ENCODE measurements around the gene EXD3.

Gene EXD3

GRCh38 chr9:137313326-137313936, 109.5 kb downstream of the EXD3 start:
- no peak for DNase-seq

- DNase-seq, result no peak
Observed at GRCh38 chr9:137312852-137313325, 110.1 kb downstream of the EXD3 start.

DNA sequence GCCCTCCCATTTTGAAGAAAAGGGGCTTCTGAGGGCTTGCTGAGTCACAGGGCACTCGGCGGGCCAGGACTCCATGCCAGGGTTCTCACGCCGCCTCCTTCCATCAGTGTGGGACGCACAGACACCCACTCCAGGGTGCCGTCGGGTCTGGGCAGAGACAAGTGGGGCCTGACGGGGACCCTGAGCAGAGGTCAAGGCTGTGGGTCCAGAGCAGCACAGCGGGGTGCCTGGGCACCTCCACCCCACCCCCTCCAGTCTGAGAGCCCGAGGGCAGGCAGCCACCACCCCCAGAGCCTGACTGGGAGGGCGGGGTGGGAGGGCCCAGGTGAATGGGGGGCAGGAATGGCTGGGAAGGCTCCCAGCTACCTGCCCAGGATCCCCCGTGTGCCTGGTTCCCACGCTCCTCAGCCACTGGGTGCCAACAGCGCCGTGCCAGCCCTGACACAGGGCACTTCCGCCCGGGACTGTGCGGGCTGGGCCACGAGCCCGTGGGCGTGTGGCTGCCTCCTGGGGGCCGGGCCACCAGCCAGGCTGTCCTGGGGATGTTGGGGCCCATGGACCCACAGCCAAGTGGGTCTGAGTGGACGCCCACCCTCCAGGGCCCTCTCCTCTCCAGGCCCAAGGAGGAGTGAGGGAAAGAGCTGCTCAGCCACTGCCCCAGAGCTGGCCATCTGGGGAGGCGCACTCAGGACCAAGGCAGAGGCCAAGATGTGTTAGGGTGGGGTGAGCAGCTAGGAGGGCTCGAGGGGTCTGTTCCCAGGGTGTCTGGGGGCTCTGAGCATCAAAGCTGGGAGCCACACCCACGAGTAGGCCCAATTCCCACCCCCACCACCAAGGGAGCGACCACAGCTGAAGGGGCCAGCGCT, 110.7 kb downstream of the EXD3 start:
- DNase-seq, result no peak

DNA sequence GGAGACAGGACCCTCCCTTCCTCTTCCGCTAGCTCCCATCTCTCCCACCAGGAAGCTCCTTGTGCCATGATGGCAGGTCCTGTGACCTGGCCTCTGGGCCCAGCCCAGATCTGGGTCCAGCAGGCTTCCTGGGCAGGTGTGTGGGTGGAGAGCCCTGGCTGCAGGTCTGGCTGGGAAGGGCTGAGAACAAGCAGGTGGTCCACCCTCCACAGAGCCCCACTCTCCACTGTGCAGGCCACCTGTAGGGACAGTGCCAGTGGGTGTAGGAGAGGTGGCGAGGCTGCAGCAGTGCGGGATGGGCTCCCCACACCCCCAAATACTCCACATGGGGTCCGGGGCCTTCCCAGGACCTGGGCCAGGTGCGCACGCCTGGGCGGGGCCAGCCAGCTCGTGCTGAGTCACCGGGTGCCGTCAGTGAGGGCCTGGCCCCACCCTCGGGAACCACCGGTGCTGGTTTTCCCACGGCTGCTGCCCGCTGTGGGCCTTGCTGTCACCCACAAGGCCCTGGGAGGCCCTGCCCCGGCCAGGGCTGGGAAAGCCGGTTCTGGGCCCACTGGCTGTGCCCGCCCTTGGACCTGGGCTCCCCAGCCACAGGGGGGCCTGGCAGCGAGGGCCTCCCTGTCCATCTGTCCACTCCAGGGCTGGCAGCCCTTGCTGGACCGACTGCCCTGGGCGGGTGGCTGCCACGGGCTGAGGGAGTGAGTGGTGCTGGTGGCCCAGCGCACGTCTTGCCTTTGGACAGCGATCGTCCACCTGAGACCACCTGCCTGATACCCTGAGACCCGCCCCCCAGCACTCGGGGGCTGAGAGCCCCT, 111.6 kb downstream of the EXD3 start:
- no peak for DNase-seq

GRCh38 chr9:137310189-137311052, 112.5 kb downstream of the EXD3 start:
- DNase-seq, result no peak

DNA sequence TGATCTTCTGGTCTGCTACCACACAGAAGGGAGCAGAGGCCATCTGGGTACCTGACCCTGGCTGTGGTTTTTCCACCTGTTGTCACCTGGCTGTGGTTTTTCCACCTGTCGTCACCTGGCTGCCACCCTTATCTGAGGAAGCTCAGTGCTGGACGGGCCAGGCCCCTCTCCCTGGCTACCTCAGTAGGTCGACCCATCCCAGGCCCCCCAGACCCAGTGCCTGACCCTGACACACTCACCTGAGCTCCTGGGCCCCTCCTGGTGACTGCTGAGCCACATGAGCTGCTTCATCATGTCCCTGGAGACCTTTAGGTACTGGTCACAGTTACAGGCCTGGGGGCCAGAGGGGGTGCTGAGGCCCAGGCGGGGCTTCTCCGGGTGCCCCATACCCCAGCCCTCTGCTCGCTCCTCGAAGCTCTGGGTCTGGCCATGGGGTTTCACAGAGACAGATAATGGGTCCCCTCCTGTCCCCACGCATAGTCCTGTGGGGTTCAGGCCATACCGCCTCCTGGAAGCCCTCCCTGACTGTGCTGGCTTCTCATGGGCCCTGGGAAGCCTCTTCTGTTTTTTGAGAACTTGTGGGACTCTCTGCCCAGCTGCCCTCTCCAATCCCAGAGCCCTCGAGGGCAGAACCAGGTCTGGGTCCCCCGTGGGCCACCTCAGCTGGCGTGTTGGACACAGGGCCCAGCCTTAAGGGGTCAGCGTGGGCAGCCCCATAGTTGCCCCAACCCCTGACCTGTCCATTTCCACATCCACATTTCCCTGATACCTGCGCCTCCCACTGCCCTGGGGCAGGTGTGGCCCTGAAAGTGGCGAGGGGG, 113.4 kb downstream of the EXD3 start:
- DNase-seq, result no peak

GRCh38 chr9:137308057-137308619, 114.8 kb downstream of the EXD3 start:
- no peak for DNase-seq

DNA sequence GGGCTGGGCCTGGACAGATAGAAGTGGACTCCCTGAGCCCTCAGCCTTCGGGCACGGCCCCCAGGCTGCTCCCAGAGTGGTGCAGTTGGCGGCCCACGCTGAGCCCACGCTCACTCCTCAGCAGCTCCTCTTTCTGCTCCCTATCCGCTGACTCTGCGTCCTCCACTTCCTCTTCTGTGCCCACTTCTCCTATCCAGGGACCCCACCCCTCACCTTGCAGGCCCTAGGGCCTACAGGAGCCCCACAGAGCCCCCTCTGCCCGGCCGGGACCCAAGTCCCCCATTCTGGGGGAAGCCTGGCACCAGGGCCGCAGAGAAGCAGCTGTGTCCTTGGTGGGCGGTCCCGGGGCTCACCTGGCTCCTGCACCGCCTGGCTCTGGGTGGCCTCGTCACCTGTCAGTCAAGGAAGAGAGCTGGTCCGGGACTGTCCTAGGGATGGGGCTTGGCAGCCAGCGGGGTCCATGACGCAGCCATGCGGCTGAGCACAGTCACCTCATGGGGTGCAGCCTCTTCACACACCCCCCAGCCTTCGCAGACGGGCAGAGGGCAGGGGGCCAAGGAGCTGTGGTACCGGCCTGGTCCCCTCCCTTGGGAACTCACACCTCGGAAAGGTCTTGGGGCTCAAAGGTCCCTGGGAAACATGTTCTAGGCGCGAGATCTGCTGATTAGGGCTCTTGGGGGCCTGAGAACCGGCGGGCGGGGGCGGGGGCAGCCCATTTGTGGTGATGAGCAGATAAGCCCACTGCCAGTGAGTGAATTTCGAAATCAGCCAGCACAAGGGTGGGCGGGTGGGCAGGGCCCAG, 115.5 kb downstream of the EXD3 start:
- no peak for DNase-seq

DNA sequence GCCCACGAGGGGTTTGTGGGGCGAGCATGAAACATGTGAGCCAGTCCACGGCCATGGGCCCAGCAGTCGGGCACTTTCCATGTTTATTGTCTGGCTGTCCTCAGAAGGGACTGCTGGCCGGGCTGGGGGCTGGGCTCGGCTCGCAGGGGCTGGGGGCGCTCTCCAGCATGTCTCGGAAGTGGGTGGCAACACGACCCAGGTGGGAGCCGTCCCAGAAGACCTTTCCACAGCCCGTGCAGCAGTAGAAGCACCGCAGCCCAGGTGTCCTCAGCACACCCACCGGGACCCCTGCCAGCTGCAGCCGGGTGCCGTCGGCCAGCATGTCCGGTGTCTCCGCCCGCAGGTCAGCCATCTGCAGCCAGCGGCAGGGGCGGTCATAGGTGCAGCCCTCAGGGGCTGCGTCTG, 116.1 kb downstream of the EXD3 start:
- DNase-seq, result no peak

GRCh38 chr9:137306066-137306849, 116.7 kb downstream of the EXD3 start:
- no peak for DNase-seq

DNA sequence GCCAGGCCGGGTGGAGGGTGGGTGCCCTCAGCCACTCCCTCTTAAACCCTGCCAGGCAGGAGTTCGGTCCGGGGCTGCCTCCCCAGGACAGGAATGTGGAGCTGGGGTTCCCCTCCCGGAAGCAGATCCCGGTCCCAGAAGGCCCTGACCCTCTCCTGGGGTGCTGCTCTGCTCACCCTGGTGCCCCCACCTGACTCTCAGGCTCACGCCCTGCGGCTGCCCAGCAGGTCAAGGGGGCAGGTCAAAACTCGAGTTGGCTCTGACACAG, 117.2 kb downstream of the EXD3 start:
- no peak for DNase-seq

DNA sequence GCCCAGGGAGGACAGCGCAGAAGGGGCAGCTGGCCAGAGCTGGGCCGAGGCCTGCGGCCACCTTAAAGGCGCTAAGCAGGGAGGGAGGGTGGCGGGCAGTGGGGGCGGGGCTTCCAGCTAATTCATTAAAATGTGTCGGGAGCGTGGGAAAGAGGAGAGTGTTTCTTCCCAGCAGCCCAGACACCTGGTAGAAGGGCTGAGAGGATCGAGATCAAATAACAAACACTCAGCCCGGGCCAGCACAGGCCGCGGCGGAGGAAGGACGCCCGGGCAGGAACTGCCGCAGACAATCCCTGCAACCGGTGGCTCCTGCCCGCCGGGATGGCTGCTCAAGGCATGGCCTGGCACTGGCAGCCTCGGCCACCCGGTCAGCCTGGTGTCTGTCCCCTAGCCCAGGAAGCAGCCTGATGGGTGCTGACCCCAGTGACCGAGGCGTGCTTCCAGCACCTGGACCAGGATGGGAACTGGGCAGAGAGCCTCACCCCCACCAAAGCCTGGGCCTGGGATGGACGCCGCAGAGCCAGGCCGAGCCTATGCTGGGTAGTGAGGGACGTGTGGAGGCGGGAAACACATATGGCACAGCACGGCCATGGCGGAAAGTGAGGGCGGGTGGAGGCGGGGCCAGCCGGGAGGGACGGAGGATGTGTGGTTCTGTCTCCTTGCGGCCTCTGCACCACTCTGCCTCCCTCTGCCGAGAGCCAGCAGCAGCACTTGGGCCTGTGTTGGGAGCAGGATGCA, 117.7 kb downstream of the EXD3 start:
- DNase-seq, result no peak

DNA sequence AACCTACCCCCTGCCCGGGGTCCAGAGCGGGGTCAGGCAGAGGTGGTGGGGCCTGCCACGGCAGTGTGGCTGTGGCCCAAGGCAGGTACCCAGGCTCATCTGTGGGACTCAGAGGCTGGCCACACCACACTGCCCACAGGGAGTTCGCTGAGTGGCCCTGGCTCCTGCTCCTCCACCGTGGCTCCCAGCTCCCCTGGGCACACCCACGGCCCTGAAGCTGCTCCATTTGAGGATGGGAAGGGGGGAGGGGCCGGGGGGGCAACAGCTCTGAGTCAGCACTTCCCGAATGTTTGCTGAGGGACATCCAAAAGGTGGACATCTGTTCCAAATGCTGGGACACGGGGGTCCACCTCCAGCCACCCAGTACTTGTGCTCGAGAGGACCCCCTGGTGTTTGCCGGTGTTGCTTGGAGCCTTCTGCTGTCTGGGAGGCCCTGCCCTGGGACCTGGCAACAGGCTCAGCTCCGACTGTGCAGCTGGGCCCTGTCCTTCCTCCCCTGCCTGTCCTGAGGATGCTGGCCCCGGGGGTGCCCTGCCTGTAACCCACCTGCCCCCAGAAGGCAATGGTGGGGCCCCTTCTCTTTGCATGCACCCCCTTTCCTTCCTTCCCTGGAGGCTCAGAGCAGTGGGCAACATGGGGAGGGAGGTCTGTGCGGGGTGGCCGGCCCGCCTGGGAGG, 118.4 kb downstream of the EXD3 start:
- no peak for DNase-seq

GRCh38 chr9:137303893-137304382, 119.0 kb downstream of the EXD3 start:
- no peak for DNase-seq

GRCh38 chr9:137303151-137303892, 119.6 kb downstream of the EXD3 start:
- no peak for DNase-seq

GRCh38 chr9:137302449-137303150, 120.4 kb downstream of the EXD3 start:
- no peak for DNase-seq

- peak; percentile 89 for DNase-seq
Observed at GRCh38 chr9:137302118-137302448, 120.9 kb downstream of the EXD3 start, which contains the start of gene NRARP. TSS of gene NRARP (minus strand) at chr9:137302271. CDS start at chr9:137301928, 343 bp downstream.
